Stimulated activated naive B cell treated with anti-CD40 and anti-IgM and Interleukin-4, amounts not matched to agents 10 μg/mL and 1 μg/mL and 100 μg/mL, for 72 hours (primary cell): ENCODE results near the gene OR1L6.

ENCODE experiments used
- ATAC-seq, 2 donors: fragments of 150-1000 bp; cut with Tn5 transposase; replicated peaks; 2 replicates each; pipeline ENCODE4 v1.10.0; 2021; ENCODE audit warnings: moderate library complexity in 1 of 2
- DNase-seq: peaks from one replicate; pipeline ENCODE4 v3.0.0; 2021
- H3K27ac Mint-ChIP-seq: one replicate; pipeline ENCODE4 v1.8.0; 2022; ENCODE audit warnings: mild to moderate bottlenecking, mixed read lengths
- H3K27me3 Mint-ChIP-seq, 2 donors: one replicate each; pipeline ENCODE4 v1.8.0; 2022; ENCODE audit warnings: mixed read lengths in 2 of 2
- H3K36me3 Mint-ChIP-seq, 2 donors: one replicate each; pipeline ENCODE4 v1.8.0; 2022; ENCODE audit warnings: mixed read lengths in 2 of 2, mild to moderate bottlenecking in 1 of 2
- H3K4me1 Mint-ChIP-seq, 2 donors: one replicate each; pipeline ENCODE4 v1.8.0; 2022; ENCODE audit warnings: mixed read lengths in 2 of 2, mild to moderate bottlenecking in 1 of 2
- H3K4me3 Mint-ChIP-seq, 2 donors: one replicate each; pipeline ENCODE4 v1.8.0; 2022; ENCODE audit warnings: mild to moderate bottlenecking in 2 of 2, mixed read lengths in 2 of 2, moderate library complexity in 1 of 2
- H3K9me3 Mint-ChIP-seq, 2 donors: one replicate each; pipeline ENCODE4 v1.8.0; 2022; ENCODE audit warnings: mixed read lengths in 2 of 2, mild to moderate bottlenecking in 1 of 2

OR1L6 gene

GRCh38 chr9:122789256-122790046 lies 47.3 kb downstream of the OR1L6 start:
- H3K36me3 Mint-ChIP-seq, result peaks cover 2 to 4% of the 10 kb centered on the region in 2 donors
- ATAC-seq (no peak), DNase-seq (no peak)
- no peaks in the 10 kb centered on the region for H3K27me3 Mint-ChIP-seq
- no peaks in the 10 kb centered on the region for H3K9me3 Mint-ChIP-seq
- no peaks in the 10 kb centered on the region for H3K4me1 Mint-ChIP-seq
- no peak overlapping the region for H3K4me3 Mint-ChIP-seq
- no peak overlapping the region for H3K27ac Mint-ChIP-seq

GRCh38 chr9:122791872-122792669 lies 50.0 kb downstream of the OR1L6 start:
- H3K4me1 Mint-ChIP-seq, result no peaks in the 10 kb centered on the region
- no peak for DNase-seq
- ATAC-seq, result no peak
- no peaks in the 10 kb centered on the region for H3K27me3 Mint-ChIP-seq
- no peak overlapping the region for H3K4me3 Mint-ChIP-seq
- H3K36me3 Mint-ChIP-seq, result peaks cover 2 to 4% of the 10 kb centered on the region in 2 donors
- peaks cover 0 to 1% of the 10 kb centered on the region in 2 donors for H3K9me3 Mint-ChIP-seq
- H3K27ac Mint-ChIP-seq, result no peak overlapping the region

- peaks cover 0 to 6% of the 10 kb centered on the region in 2 donors for H3K36me3 Mint-ChIP-seq
- peaks cover 0 to 1% of the 10 kb centered on the region in 2 donors for H3K9me3 Mint-ChIP-seq
- ATAC-seq (peak in 1 of 2 donors; percentile 25), DNase-seq (no peak)
- H3K27me3 Mint-ChIP-seq, result no peaks in the 10 kb centered on the region
- no peak overlapping the region for H3K27ac Mint-ChIP-seq
- peaks cover 4 to 6% of the 10 kb centered on the region in 2 donors for H3K4me1 Mint-ChIP-seq
- no peak overlapping the region for H3K4me3 Mint-ChIP-seq
Measured at GRCh38 chr9:122797316-122798063, 55.4 kb downstream of the OR1L6 start.
